ENCODE measurements around the gene FGD6.

The FGD6 gene

GRCh38 chr12:95074766-95075165, 142.5 kb downstream of the FGD6 start:
- DNase-seq, result no peak

DNA sequence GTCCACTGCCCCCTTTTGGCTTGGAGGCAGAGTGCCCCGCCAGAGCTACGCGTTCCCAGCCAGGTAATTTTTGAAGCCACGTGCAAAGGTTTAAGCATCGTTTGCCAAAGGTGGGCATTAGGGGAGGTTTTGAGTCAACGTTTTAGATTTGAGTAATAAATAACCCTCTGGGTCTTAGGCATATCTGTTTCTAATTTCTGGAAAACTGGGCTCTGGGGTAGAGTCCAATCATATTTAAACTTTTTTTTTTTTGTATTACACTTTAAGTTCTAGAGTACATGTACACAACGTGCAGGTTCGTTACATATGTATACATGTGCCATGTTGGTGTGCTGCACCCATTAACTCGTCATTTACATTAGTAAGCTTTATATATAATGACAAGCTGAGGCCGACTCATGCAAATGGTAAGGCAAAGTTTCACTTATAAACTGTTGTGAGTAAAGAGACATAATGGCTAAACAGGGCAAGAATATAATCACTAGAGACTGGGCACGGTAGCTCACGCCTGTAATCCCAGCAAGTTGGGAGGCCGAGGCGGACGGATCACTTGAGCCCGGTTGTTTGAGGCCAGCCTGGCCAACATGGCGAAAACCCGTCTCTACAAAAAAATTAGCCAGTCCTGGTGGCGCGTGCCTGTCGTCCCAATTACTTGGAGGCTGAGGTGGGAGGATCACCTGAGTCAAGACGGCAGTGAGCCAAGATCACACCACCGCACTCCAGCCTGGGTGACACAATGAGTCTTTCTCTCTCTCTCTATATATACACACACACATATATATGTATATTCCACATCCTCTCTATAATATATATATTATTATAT, 143.4 kb downstream of the FGD6 start:
- DNase-seq, result no peak

GRCh38 chr12:95072900-95073697, 144.2 kb downstream of the FGD6 start, which contains the start of gene NR2C1:
Gene NR2C1, minus strand, starts transcription at chr12:95073618. Its CDS starts 6,234 bp downstream, at chr12:95067384.
- DNase-seq, result peak; percentile 98

GRCh38 chr12:95070378-95070777, 146.9 kb downstream of the FGD6 start:
- DNase-seq, result no peak

DNA sequence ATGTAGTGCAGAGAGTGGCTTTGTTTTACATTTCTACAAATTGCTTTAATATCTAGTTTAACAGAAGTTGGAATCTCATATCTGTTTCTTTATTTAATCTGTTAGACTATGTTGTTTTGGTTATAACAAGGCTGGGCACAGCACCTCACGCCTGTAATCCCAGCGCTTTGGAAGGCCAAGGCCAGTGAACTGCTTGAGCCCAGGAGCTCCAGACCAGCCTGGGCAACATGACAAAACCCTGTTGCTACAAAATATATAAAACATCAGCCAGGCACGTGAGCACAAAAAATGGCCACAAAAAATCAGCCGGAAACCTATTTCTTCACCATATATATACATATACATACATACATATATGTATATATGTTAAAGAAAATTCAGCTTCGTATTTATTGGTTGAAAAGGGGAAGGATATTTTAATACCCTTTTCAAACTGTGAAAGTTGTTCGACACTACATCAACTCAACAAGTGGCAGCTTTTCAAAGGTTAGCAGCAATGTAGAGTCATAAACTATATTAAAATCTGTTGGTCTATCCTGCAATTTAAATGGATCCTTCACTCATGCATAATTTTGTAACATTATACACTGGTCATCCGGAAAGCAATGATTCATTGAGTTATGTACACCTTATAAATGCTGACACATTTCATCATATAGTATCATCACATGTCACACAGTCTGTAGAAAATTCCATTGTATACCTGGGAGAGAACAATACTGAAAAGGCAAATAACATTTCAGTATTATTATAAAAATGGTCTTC, 151.0 kb downstream of the FGD6 start:
- no peak for DNase-seq

- no peak for DNase-seq
These were observed 156.3 kb downstream of the FGD6 start for GRCh38 chr12:95060951-95061350.

DNA sequence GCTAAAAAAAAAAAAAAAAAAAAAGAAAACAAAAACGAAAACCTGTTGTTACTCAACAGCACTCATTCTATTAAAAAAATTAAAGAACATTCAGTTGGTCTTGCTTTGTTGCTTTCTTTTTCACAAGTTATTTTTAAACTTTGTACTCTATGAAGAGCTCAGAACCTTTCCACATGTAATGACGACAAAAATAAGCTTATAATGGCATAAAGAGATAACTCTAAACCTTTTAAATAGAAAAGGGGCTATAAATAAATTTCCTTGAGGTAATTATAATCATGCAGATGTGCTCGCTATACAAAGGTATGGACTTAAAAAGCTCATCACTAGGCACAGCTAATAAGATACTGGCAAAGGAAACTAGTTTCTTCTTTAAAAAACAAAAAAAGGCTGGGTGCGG, 157.3 kb downstream of the FGD6 start:
- DNase-seq, result no peak

GRCh38 chr12:95057424-95057823, 159.8 kb downstream of the FGD6 start:
- no peak for DNase-seq

DNA sequence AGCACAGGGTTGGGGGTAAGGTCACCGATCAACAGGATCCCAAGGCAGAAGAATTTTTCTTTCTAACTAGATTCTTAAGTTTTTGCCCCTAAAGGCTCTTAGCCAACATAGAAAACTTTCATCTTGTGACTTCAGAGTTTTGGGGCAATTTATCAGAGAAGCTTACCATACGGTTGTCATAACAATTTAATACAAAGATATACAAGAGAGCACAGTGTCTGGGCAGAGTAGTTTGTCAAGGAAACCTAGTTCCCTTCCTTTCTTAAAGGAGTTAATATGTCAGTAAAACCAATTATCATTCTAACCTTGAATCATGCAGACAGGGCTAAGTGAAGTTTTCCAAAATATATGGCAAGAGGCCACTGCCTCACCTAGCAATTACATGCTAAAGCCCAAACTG, 162.2 kb downstream of the FGD6 start:
- DNase-seq, result no peak

DNA sequence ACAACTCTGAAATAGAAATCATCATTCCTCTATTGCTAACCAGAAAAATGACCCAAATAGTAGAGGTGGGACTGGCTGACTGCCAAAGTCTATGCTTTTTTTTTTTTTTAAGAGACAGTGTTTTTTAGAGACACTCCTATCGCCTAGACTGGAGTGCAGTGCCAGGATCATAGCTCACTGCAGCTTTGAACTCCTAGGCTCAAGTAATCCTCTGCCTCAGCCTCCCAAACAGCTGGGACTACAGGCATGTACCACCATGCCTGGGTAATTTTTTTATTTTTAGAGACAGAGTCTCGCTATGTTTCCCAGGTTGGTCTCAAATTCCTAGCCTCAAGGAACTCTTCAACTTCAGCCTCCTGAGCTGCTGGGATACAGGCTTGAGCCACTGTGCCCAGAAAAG, 163.1 kb downstream of the FGD6 start:
- peak; percentile 9 for DNase-seq

GRCh38 chr12:95051241-95051640, 166.0 kb downstream of the FGD6 start:
- DNase-seq, result peak; percentile 5

DNA sequence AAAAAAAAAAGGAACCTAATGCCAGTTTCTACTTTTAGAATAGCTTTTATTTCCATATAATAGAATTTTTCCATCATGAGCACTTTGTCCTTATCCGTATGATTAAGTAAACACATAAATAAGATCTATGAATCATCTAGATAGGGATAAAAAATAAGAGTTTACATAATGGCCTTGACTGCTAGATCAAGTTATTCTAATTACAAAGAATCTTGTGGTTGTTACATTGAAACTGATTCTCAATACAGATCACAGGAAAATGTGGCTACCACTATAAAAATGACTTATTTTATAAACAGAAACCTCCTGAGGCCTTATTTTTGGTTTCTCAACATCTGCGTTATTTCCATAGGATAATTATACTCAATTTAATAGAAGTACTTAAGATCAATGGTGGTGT, 179.4 kb downstream of the FGD6 start:
- no peak for DNase-seq

DNA sequence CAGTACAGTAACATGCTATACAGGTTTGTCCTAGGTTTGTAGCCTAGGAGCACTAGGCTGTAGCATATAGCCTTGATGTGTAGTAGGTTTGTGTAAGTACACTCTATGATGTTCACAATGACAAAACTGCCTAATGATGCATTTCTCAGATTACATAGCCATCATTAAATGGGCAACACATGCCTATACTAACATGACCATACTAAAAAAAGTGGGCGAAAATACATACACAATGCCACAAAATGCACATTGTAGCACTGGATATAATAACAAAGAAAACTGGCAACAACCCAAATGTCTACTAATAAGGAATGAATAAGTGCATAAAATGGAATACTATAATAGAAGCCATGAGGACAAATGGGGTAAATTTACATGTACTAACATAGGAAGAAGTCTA, 182.5 kb downstream of the FGD6 start:
- DNase-seq, result no peak

Measured in hematopoietic multipotent progenitor cell treated with erythropoietin and hydrocortisone succinate and interleukin-3 and kit ligand, for 6 days (in vitro differentiated cells).